HEK293 (cell line): ENCODE data around the gene PDE2A.

Experiments used
- KLF16 ChIP-seq: fragments of 450-650 bp; formaldehyde crosslinking; IDR thresholded peaks from 2 replicates; pipeline ENCODE4 v1.5.1; 2017; ENCODE audit warnings: missing biosample characterization, missing genetic modification characterization
- MEIS1 ChIP-seq: sonication (generic); formaldehyde crosslinking; IDR thresholded peaks from 2 replicates; pipeline ENCODE4 v1.8.1; 2022; ENCODE audit warnings: missing genetic modification reagents, mild to moderate bottlenecking, borderline replicate concordance
- PRDM1 ChIP-seq: fragments of 450-650 bp; formaldehyde crosslinking; IDR thresholded peaks from 2 replicates; pipeline ENCODE4; 2016; ENCODE audit warnings: missing biosample characterization, missing genetic modification characterization
- REPIN1 ChIP-seq: fragments of 450-650 bp; formaldehyde crosslinking; IDR thresholded peaks from 2 replicates; pipeline ENCODE4 v1.5.1; 2017; ENCODE audit warnings: missing biosample characterization, missing genetic modification characterization, low read depth
- SCRT1 ChIP-seq: fragments of 450-650 bp; formaldehyde crosslinking; IDR thresholded peaks from 2 replicates; pipeline ENCODE4 v1.5.1; 2016; ENCODE audit warnings: missing biosample characterization, missing genetic modification characterization, borderline replicate concordance
- ZNF140 ChIP-seq: fragments of 450-650 bp; formaldehyde crosslinking; IDR thresholded peaks from 2 replicates; pipeline ENCODE4 v1.5.1; 2016; ENCODE audit warnings: missing biosample characterization, missing genetic modification characterization
- ZNF433 ChIP-seq: fragments of 450-650 bp; formaldehyde crosslinking; IDR thresholded peaks from 2 replicates; pipeline ENCODE4 v1.5.1; 2016; ENCODE audit warnings: missing biosample characterization, missing genetic modification characterization, low read depth
- ZNF776 ChIP-seq: fragments of 450-650 bp; formaldehyde crosslinking; IDR thresholded peaks from 2 replicates; pipeline ENCODE4 v1.5.0; 2017; ENCODE audit warnings: missing biosample characterization, missing genetic modification characterization, borderline replicate concordance
- ZNF777 ChIP-seq: fragments of 450-650 bp; formaldehyde crosslinking; IDR thresholded peaks from 2 replicates; pipeline ENCODE4 v1.5.1; 2017; ENCODE audit warnings: missing biosample characterization, missing genetic modification characterization, borderline replicate concordance
- TF ChIP-seq, protein P1 (sequence below): fragments of 450-650 bp; formaldehyde crosslinking; IDR thresholded peaks from 2 replicates; pipeline ENCODE4 v1.5.1; 2016; ENCODE audit warnings: missing biosample characterization, missing genetic modification characterization
- TF ChIP-seq, protein P2 (sequence below): fragments of 450-650 bp; formaldehyde crosslinking; IDR thresholded peaks from 2 replicates; pipeline ENCODE4 v1.5.1; 2016; ENCODE audit warnings: missing biosample characterization, missing genetic modification characterization
- TF ChIP-seq, protein P3 (sequence below): fragments of 450-650 bp; formaldehyde crosslinking; IDR thresholded peaks from 2 replicates; pipeline ENCODE4 v1.5.1; 2016; ENCODE audit warnings: missing biosample characterization, missing genetic modification characterization
- TF ChIP-seq, protein P4 (sequence below): fragments of 450-650 bp; formaldehyde crosslinking; IDR thresholded peaks from 2 replicates; pipeline ENCODE4 v1.5.1; 2016; ENCODE audit warnings: missing biosample characterization, missing genetic modification characterization, low read depth

DNA sequence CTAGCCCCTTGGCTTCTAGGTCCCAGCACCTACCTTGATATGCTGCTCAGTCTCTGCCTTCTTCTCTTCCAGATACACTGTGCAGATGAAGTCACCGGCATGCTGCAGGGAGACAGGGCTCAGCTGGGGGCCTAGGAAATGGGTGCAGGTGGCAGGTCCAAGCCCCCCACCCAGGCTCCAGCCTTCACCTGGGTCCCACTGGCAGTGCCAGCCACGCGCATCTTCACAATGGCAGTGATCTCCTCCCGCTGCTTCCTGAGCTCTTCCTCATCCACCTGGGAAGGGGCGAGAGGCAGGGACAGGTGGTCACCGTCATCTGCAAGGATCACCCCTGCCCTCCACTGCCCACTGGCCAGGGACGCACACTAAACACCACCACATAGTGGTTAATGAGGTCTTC lies 21.1 kb upstream of the PDE2A start:
- TF ChIP-seq, protein P1, sequence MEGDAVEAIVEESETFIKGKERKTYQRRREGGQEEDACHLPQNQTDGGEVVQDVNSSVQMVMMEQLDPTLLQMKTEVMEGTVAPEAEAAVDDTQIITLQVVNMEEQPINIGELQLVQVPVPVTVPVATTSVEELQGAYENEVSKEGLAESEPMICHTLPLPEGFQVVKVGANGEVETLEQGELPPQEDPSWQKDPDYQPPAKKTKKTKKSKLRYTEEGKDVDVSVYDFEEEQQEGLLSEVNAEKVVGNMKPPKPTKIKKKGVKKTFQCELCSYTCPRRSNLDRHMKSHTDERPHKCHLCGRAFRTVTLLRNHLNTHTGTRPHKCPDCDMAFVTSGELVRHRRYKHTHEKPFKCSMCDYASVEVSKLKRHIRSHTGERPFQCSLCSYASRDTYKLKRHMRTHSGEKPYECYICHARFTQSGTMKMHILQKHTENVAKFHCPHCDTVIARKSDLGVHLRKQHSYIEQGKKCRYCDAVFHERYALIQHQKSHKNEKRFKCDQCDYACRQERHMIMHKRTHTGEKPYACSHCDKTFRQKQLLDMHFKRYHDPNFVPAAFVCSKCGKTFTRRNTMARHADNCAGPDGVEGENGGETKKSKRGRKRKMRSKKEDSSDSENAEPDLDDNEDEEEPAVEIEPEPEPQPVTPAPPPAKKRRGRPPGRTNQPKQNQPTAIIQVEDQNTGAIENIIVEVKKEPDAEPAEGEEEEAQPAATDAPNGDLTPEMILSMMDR: no peak
- TF ChIP-seq KLF16 (tag by site-specific recombination) (no peak), SCRT1 (no peak), ZNF433 (tag by site-specific recombination) (no peak), MEIS1 (CRISPR knock-in tag) (no peak), PRDM1 (no peak), ZNF777 (no peak), ZNF776 (tag by site-specific recombination) (no peak), REPIN1 (tag by site-specific recombination) (no peak), ZNF140 (tag by site-specific recombination) (no peak)
- TF ChIP-seq, protein P2, sequence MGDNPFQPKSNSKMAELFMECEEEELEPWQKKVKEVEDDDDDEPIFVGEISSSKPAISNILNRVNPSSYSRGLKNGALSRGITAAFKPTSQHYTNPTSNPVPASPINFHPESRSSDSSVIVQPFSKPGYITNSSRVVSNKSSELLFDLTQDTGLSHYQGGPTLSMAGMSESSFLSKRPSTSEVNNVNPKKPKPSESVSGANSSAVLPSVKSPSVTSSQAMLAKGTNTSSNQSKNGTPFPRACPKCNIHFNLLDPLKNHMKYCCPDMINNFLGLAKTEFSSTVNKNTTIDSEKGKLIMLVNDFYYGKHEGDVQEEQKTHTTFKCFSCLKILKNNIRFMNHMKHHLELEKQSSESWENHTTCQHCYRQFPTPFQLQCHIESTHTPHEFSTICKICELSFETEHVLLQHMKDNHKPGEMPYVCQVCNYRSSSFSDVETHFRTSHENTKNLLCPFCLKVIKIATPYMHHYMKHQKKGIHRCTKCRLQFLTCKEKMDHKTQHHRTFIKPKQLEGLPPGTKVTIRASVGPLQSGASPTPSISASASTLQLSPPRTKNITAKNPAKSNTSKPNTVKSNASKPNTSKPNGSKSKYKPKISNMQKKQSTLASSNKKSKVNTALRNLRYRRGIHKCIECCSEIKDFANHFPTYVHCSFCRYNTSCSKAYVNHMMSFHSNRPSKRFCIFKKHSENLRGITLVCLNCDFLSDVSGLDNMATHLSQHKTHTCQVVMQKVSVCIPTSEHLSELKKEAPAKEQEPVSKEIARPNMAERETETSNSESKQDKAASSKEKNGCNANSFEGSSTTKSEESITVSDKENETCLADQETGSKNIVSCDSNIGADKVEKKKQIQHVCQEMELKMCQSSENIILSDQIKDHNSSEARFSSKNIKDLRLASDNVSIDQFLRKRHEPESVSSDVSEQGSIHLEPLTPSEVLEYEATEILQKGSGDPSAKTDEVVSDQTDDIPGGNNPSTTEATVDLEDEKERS: no peak
- TF ChIP-seq, protein P3, sequence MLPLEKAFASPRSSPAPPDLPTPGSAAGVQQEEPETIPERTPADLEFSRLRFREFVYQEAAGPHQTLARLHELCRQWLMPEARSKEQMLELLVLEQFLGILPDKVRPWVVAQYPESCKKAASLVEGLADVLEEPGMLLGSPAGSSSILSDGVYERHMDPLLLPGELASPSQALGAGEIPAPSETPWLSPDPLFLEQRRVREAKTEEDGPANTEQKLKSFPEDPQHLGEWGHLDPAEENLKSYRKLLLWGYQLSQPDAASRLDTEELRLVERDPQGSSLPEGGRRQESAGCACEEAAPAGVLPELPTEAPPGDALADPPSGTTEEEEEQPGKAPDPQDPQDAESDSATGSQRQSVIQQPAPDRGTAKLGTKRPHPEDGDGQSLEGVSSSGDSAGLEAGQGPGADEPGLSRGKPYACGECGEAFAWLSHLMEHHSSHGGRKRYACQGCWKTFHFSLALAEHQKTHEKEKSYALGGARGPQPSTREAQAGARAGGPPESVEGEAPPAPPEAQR (tag by site-specific recombination): no peak
- TF ChIP-seq, protein P4, sequence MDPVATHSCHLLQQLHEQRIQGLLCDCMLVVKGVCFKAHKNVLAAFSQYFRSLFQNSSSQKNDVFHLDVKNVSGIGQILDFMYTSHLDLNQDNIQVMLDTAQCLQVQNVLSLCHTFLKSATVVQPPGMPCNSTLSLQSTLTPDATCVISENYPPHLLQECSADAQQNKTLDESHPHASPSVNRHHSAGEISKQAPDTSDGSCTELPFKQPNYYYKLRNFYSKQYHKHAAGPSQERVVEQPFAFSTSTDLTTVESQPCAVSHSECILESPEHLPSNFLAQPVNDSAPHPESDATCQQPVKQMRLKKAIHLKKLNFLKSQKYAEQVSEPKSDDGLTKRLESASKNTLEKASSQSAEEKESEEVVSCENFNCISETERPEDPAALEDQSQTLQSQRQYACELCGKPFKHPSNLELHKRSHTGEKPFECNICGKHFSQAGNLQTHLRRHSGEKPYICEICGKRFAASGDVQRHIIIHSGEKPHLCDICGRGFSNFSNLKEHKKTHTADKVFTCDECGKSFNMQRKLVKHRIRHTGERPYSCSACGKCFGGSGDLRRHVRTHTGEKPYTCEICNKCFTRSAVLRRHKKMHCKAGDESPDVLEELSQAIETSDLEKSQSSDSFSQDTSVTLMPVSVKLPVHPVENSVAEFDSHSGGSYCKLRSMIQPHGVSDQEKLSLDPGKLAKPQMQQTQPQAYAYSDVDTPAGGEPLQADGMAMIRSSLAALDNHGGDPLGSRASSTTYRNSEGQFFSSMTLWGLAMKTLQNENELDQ (tag by site-specific recombination): no peak
